H9 (cell line): Measurements from ENCODE around the gene ZNF568. TPM values are rescaled to one million over a fixed set of nuclear protein-coding genes. Genes with fewer than 3 reads are reported as not detected.

ENCODE experiments used
- DNase-seq: peaks from one replicate; pipeline ENCODE4 v3.0.0-alpha.2; 2017
- H2AFZ ChIP-seq: one replicate; pipeline ENCODE4 v1.6.1; 2013; ENCODE audit warnings: mild to moderate bottlenecking, low read length, control low read depth, moderate library complexity
- H2AK5ac ChIP-seq: 2 replicates; pipeline ENCODE4 v1.6.1; 2013; ENCODE audit warnings: low read length, control low read depth, mixed read lengths; ENCODE audit not compliant: insufficient read length
- H2BK120ac ChIP-seq: one replicate; pipeline ENCODE4 v1.6.1; 2013; ENCODE audit warnings: low read depth, mild to moderate bottlenecking, low read length, control low read depth, inconsistent platforms; ENCODE audit not compliant: poor library complexity, severe bottlenecking
- H2BK12ac ChIP-seq: 2 replicates; pipeline ENCODE4 v1.6.1; 2013; ENCODE audit warnings: low read length, control low read depth, mixed read lengths, low read depth; ENCODE audit not compliant: insufficient read length
- H2BK15ac ChIP-seq: 2 replicates; pipeline ENCODE4 v1.6.1; 2013; ENCODE audit warnings: low read depth, low read length, control low read depth
- H2BK20ac ChIP-seq: one replicate; pipeline ENCODE4 v1.6.1; 2013; ENCODE audit warnings: low read depth, mild to moderate bottlenecking, low read length, control low read depth, inconsistent platforms; ENCODE audit not compliant: poor library complexity, severe bottlenecking
- H2BK5ac ChIP-seq: 2 replicates; pipeline ENCODE4 v1.6.1; 2013; ENCODE audit warnings: low read length, control low read depth, mixed read lengths; ENCODE audit not compliant: insufficient read length
- H3K14ac ChIP-seq: 2 replicates; pipeline ENCODE4 v1.6.1; 2013; ENCODE audit warnings: low read length, control low read depth; ENCODE audit not compliant: insufficient read depth
- H3K18ac ChIP-seq: 2 replicates; pipeline ENCODE4 v1.6.1; 2013; ENCODE audit warnings: low read depth, mild to moderate bottlenecking, mixed read lengths, low read length, control low read depth; ENCODE audit not compliant: insufficient read length
- H3K23ac ChIP-seq: 2 replicates; pipeline ENCODE4 v1.6.1; 2013; ENCODE audit warnings: low read length, control low read depth, mixed read lengths, low read depth; ENCODE audit not compliant: insufficient read length
- H3K23me2 ChIP-seq: 2 replicates; pipeline ENCODE4 v1.6.1; 2013; ENCODE audit warnings: low read depth, mild to moderate bottlenecking, mixed read lengths, low read length, control low read depth; ENCODE audit not compliant: insufficient read length, poor library complexity, severe bottlenecking
- H3K27ac ChIP-seq: 2 replicates; pipeline ENCODE4 v1.5.1; 2013; ENCODE audit warnings: low read length, control low read depth, mixed read lengths, low read depth; ENCODE audit not compliant: insufficient read length
- H3K27me3 ChIP-seq: 2 replicates; pipeline ENCODE4 v1.6.1; 2013; ENCODE audit warnings: low read length, control low read depth, inconsistent platforms; ENCODE audit not compliant: insufficient read depth
- H3K4ac ChIP-seq: 2 replicates; pipeline ENCODE4 v1.6.1; 2013; ENCODE audit warnings: low read depth, mild to moderate bottlenecking, control low read depth, inconsistent platforms, low read length, moderate library complexity
- H3K4me1 ChIP-seq: 2 replicates; pipeline ENCODE4 v1.6.1; 2013; ENCODE audit warnings: low read length, control low read depth, inconsistent platforms; ENCODE audit not compliant: insufficient read depth
- H3K4me2 ChIP-seq: 2 replicates; pipeline ENCODE4 v1.6.1; 2013; ENCODE audit warnings: low read length, control low read depth, mixed read lengths; ENCODE audit not compliant: insufficient read length, insufficient read depth
- H3K56ac ChIP-seq: 2 replicates; pipeline ENCODE4 v1.6.1; 2013; ENCODE audit warnings: low read depth, mild to moderate bottlenecking, mixed read lengths, low read length, control low read depth; ENCODE audit not compliant: insufficient read length
- H3K79me1 ChIP-seq: 2 replicates; pipeline ENCODE4 v1.6.1; 2013; ENCODE audit warnings: low read depth, mild to moderate bottlenecking, moderate library complexity, low read length, control low read depth, inconsistent platforms; ENCODE audit not compliant: insufficient read depth, poor library complexity, severe bottlenecking
- H3K79me2 ChIP-seq: 2 replicates; pipeline ENCODE4 v1.6.1; 2013; ENCODE audit warnings: low read length, control low read depth, inconsistent platforms; ENCODE audit not compliant: insufficient read depth
- H3K9ac ChIP-seq: 2 replicates; pipeline ENCODE4 v1.6.1; 2013; ENCODE audit warnings: low read length, control low read depth, mixed read lengths; ENCODE audit not compliant: insufficient read length; ENCODE audit errors: extremely low read depth
- H3K9me3 ChIP-seq: one replicate; pipeline ENCODE4 v1.6.1; 2013; ENCODE audit warnings: low read depth, low read length, inconsistent platforms; ENCODE audit not compliant: control insufficient read depth
- H3T11ph ChIP-seq: one replicate; pipeline ENCODE4 v1.6.1; 2013; ENCODE audit warnings: mild to moderate bottlenecking, low read length, control low read depth, inconsistent platforms
- H4K20me1 ChIP-seq: one replicate; pipeline ENCODE4 v1.6.1; 2013; ENCODE audit not compliant: control insufficient read depth, insufficient read length, insufficient read depth
- H4K5ac ChIP-seq: 2 replicates; pipeline ENCODE4 v1.6.1; 2013; ENCODE audit warnings: low read depth, mild to moderate bottlenecking, mixed read lengths, low read length, control low read depth; ENCODE audit not compliant: insufficient read length
- H4K8ac ChIP-seq: replicated peaks from 2 replicates; pipeline ENCODE4 v1.6.1; 2013; ENCODE audit warnings: low read length, control low read depth, mixed read lengths, low read depth; ENCODE audit not compliant: insufficient read length
- H4K91ac ChIP-seq: 2 replicates; pipeline ENCODE4 v1.6.1; 2013; ENCODE audit warnings: low read depth, mild to moderate bottlenecking, moderate library complexity, mixed read lengths, low read length, control low read depth; ENCODE audit not compliant: insufficient read length
- H3K27ac Mint-ChIP-seq, 3 experiments: 2 replicates in 2 of 3; 3 replicates in 1 of 3; pipeline ENCODE4 v1.8.0; 2020 to 2021; ENCODE audit warnings: mixed read lengths in 3 of 3, mild to moderate bottlenecking in 1 of 3, moderate library complexity in 1 of 3
- H3K27me3 Mint-ChIP-seq: 2 replicates; pipeline ENCODE4 v1.8.0; 2021; ENCODE audit warnings: low read depth, mild to moderate bottlenecking, moderate library complexity, mixed read lengths
- H3K36me3 Mint-ChIP-seq, 3 experiments: 2 replicates in 2 of 3; 3 replicates in 1 of 3; pipeline ENCODE4 v1.8.0; 2020 to 2021; ENCODE audit warnings: low read depth in 3 of 3, mixed read lengths in 3 of 3; ENCODE audit not compliant: insufficient read depth in 1 of 3
- H3K4me1 Mint-ChIP-seq, 2 experiments: 2 replicates each; pipeline ENCODE4 v1.8.0; 2020; ENCODE audit warnings: mixed read lengths in 2 of 2
- H3K4me3 Mint-ChIP-seq, 2 experiments: 2 replicates in 1 of 2; 3 replicates in 1 of 2; pipeline ENCODE4 v1.8.0; 2020 to 2021; ENCODE audit warnings: mild to moderate bottlenecking in 2 of 2, mixed read lengths in 2 of 2, moderate library complexity in 1 of 2
- H3K9me3 Mint-ChIP-seq, 2 experiments: 2 replicates in 1 of 2; 3 replicates in 1 of 2; pipeline ENCODE4 v1.8.0; 2020; ENCODE audit warnings: mild to moderate bottlenecking in 2 of 2, mixed read lengths in 2 of 2, moderate library complexity in 1 of 2
- CTCF ChIP-seq: fragments of 200-600 bp; sonication (generic); conservative IDR thresholded peaks from 3 replicates; pipeline ENCODE4 v1.8.0; 2021; ENCODE audit warnings: antibody characterized with exemption, mild to moderate bottlenecking
- WGBS: extraction: QIAGEN DNeasy Blood & Tissue Kit; methylation state at CpG from one replicate; pipeline ENCODE4 v1.1.7; 2013; ENCODE audit warnings: missing lambda C conversion rate, low lambda C conversion rate, mixed read lengths; ENCODE audit not compliant: insufficient read length; ENCODE audit errors: extremely low coverage; 5-methylcytosine and 5-hydroxymethylcytosine counted together
- total RNA-seq: library from RNA; stranded (reverse); gene quantifications from 2 replicates; pipeline ENCODE4 v1.2.1, GENCODE V29; 2021

ZNF568 gene
- total RNA-seq, 1 experiment from 2014 or later: 3.1 TPM

GRCh38 chr19:36918090-36918489 is 2.0 kb downstream of the ZNF568 start:
- Histone ChIP-seq H3K27me3 (no peaks in the 10 kb centered on the region), H3K9me3 (peaks cover 9% of the 10 kb centered on the region), H3K27ac (no peak overlapping the region), H3K56ac (no peak overlapping the region), H2BK5ac (no peak overlapping the region), H2BK120ac (no peak overlapping the region), H2AFZ (no peak overlapping the region), H4K91ac (no peak overlapping the region), H3K79me2 (peaks cover 4% of the 10 kb centered on the region; the same call in 1 of the 2 replicates), H2BK20ac (no peak overlapping the region), H3K18ac (no peak overlapping the region), H2BK12ac (no peak overlapping the region), H3K23me2 (peaks cover 5% of the 10 kb centered on the region), H3K4me1 (no peaks in the 10 kb centered on the region), H4K5ac (no peak overlapping the region), H3K4ac (no peak overlapping the region), H3T11ph (no peak overlapping the region), H4K8ac (no peak overlapping the region), H3K79me1 (peaks cover 2% of the 10 kb centered on the region), H3K4me2 (no peak overlapping the region), H3K14ac (no peak overlapping the region), H4K20me1 (no peaks in the 10 kb centered on the region), H2BK15ac (no peak overlapping the region), H3K9ac (no peak overlapping the region), H2AK5ac (no peak overlapping the region), H3K23ac (no peak overlapping the region)
- Mint-ChIP-seq H3K4me1 (peaks cover 6 to 14% of the 10 kb centered on the region in 2 experiments), H3K36me3 (peaks cover 45 to 63% (median 54%) of the 10 kb centered on the region in 3 experiments), H3K27ac (no peak overlapping the region), H3K9me3 (peaks cover 31 to 83% of the 10 kb centered on the region in 2 experiments), H3K4me3 (no peak overlapping the region; a peak in 1 of 5 replicates), H3K27me3 (no peaks in the 10 kb centered on the region; the same call in 1 of the 2 replicates)
- no CpG with 5 or more reads among the region's 9 CpGs for WGBS
- no peak for DNase-seq
- no peak for TF ChIP-seq CTCF
